Vagina (tissue), 2 donors: Measurements from ENCODE around the gene TERT.

Experiments
- POLR2A ChIP-seq, 2 donors: fragments of 450-650 bp; IDR thresholded peaks; one replicate each; pipeline ENCODE4 v1.6.1; 2017; ENCODE audit warnings: antibody characterized with exemption in 2 of 2, mild to moderate bottlenecking in 2 of 2, moderate library complexity in 2 of 2
- POLR2AphosphoS5 ChIP-seq, 2 donors: sonication (generic); formaldehyde crosslinking; IDR thresholded peaks; one replicate each; pipeline ENCODE4 v1.9.0; 2017; ENCODE audit warnings: antibody characterized with exemption in 2 of 2, mild to moderate bottlenecking in 2 of 2, low read depth in 1 of 2; ENCODE audit not compliant: insufficient read depth in 1 of 2
- TF ChIP-seq, protein P1 (sequence below), 3 experiments: fragments of 450-650 bp in 2 of 3; fragments of 200-600 bp in 1 of 3; sonication (generic) in 1 of 3; IDR thresholded peaks; one replicate each; pipeline ENCODE4 v1.5.1; 2017 to 2019; ENCODE audit warnings: antibody characterized with exemption in 3 of 3, mild to moderate bottlenecking in 2 of 3, moderate library complexity in 2 of 3

GRCh38 chr5:1337489-1338195, 42.8 kb upstream of the TERT start:
- TF ChIP-seq, protein P1, sequence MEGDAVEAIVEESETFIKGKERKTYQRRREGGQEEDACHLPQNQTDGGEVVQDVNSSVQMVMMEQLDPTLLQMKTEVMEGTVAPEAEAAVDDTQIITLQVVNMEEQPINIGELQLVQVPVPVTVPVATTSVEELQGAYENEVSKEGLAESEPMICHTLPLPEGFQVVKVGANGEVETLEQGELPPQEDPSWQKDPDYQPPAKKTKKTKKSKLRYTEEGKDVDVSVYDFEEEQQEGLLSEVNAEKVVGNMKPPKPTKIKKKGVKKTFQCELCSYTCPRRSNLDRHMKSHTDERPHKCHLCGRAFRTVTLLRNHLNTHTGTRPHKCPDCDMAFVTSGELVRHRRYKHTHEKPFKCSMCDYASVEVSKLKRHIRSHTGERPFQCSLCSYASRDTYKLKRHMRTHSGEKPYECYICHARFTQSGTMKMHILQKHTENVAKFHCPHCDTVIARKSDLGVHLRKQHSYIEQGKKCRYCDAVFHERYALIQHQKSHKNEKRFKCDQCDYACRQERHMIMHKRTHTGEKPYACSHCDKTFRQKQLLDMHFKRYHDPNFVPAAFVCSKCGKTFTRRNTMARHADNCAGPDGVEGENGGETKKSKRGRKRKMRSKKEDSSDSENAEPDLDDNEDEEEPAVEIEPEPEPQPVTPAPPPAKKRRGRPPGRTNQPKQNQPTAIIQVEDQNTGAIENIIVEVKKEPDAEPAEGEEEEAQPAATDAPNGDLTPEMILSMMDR (IDR thresholded peaks at IDR 0.05), result no peak
- TF ChIP-seq POLR2AphosphoS5 (IDR thresholded peaks at IDR 0.05; ENCODE audit: insufficient read depth in 1 of 2, low read depth in 1 of 2) (no peak), POLR2A (IDR thresholded peaks at IDR 0.05) (no peak)
